ENCODE results near the gene ZNF462.
"Not testable (repeated sequence)": the region's sequence is repeated elsewhere in the genome, so short reads cannot be mapped to it uniquely, and the experiment has no call there.

The ZNF462 gene

GRCh38 chr9:106862821-106863720 lies at the start of gene ZNF462:
Gene ZNF462, plus strand, starts transcription at chr9:106863166. Its CDS starts 60,218 bp downstream, at chr9:106923384.
- no peak for DNase-seq

- DNase-seq: no peak
Observed at GRCh38 chr9:106816524-106816923, 46.4 kb upstream of the ZNF462 start.

- no peak for DNase-seq
Observed at GRCh38 chr9:106818034-106818433, 44.9 kb upstream of the ZNF462 start.

GRCh38 chr9:106820866-106821265 lies 42.1 kb upstream of the ZNF462 start:
- no peak for DNase-seq

- DNase-seq: no peak
Observed at GRCh38 chr9:106828070-106828469, 34.9 kb upstream of the ZNF462 start.

GRCh38 chr9:106828965-106829364 lies 34.0 kb upstream of the ZNF462 start:
- DNase-seq: no peak

GRCh38 chr9:106829666-106830408 lies 33.1 kb upstream of the ZNF462 start:
- no peak for DNase-seq

- DNase-seq: no peak
Observed at GRCh38 chr9:106830527-106831150, 32.3 kb upstream of the ZNF462 start.

- DNase-seq: no peak
Observed at GRCh38 chr9:106834888-106835287, 28.1 kb upstream of the ZNF462 start.

- DNase-seq: no peak
Observed at GRCh38 chr9:106835840-106836239, 27.1 kb upstream of the ZNF462 start.

GRCh38 chr9:106843371-106843770 lies 19.6 kb upstream of the ZNF462 start:
- no peak for DNase-seq

- DNase-seq: no peak
Observed at GRCh38 chr9:106846307-106846706, 16.7 kb upstream of the ZNF462 start.

GRCh38 chr9:106846857-106847256 lies 16.1 kb upstream of the ZNF462 start:
- no peak for DNase-seq

- not testable (repeated sequence) for DNase-seq
Observed at GRCh38 chr9:106851640-106852039, 11.3 kb upstream of the ZNF462 start.

GRCh38 chr9:106857811-106858470 lies 5.0 kb upstream of the ZNF462 start:
- no peak for DNase-seq

GRCh38 chr9:106859957-106860720 lies 2.8 kb upstream of the ZNF462 start:
- DNase-seq: no peak

GRCh38 chr9:106860721-106861639 lies 2.0 kb upstream of the ZNF462 start:
- no peak for DNase-seq

- DNase-seq: no peak
Observed at GRCh38 chr9:106861640-106862109, 1.3 kb upstream of the ZNF462 start.

GRCh38 chr9:106862110-106862820 lies 701 bp upstream of the ZNF462 start:
- no peak for DNase-seq
